Skeletal muscle tissue (tissue), 4 donors: ENCODE results near the gene SLC12A7. TPM values are rescaled to one million over a fixed set of nuclear protein-coding genes. Genes with fewer than 3 reads are reported as not detected.
"Not testable (repeated sequence)": the region's sequence is repeated elsewhere in the genome, so short reads cannot be mapped to it uniquely, and the experiment has no call there.

Source experiments
- H3K27ac ChIP-seq: one replicate; pipeline ENCODE4 v1.7.0; 2013; ENCODE audit warnings: mild to moderate bottlenecking, low read depth, low read length, inconsistent platforms
- H3K27me3 ChIP-seq, 3 donors: one replicate each; pipeline ENCODE4 v1.7.0; 2013; ENCODE audit warnings: low read length in 3 of 3; ENCODE audit not compliant: control insufficient read depth in 3 of 3, insufficient read depth in 3 of 3
- H3K36me3 ChIP-seq, 3 donors: one replicate each; pipeline ENCODE4 v1.7.0; 2013; ENCODE audit warnings: low read length in 3 of 3; ENCODE audit not compliant: control insufficient read depth in 3 of 3, insufficient read depth in 3 of 3
- H3K4me1 ChIP-seq, 3 donors: one replicate each; pipeline ENCODE4 v1.7.0; 2013; ENCODE audit warnings: low read length in 3 of 3, mild to moderate bottlenecking in 3 of 3; ENCODE audit not compliant: control insufficient read depth in 3 of 3, insufficient read depth in 3 of 3
- H3K4me3 ChIP-seq, 3 donors: one replicate each; pipeline ENCODE4 v1.7.0; 2013; ENCODE audit warnings: low read length in 3 of 3
- H3K9ac ChIP-seq, 3 donors: one replicate each; pipeline ENCODE4 v1.7.0; 2013; ENCODE audit warnings: low read length in 3 of 3, mild to moderate bottlenecking in 3 of 3, moderate library complexity in 2 of 3, low read depth in 1 of 3
- H3K9me3 ChIP-seq, 3 donors: one replicate each; pipeline ENCODE4 v1.7.0; 2013; ENCODE audit warnings: low read length in 3 of 3; ENCODE audit not compliant: control insufficient read depth in 3 of 3
- total RNA-seq: library from RNA; depleted of rRNA; stranded (reverse); fragments of >200 nt; gene quantifications from one replicate; pipeline ENCODE4 v1.2.3, GENCODE V29; 2014
- donor health status: Osteomylitis.

Gene SLC12A7
- total RNA-seq, 1 donor from 2014 or later = 5.7 TPM

DNA sequence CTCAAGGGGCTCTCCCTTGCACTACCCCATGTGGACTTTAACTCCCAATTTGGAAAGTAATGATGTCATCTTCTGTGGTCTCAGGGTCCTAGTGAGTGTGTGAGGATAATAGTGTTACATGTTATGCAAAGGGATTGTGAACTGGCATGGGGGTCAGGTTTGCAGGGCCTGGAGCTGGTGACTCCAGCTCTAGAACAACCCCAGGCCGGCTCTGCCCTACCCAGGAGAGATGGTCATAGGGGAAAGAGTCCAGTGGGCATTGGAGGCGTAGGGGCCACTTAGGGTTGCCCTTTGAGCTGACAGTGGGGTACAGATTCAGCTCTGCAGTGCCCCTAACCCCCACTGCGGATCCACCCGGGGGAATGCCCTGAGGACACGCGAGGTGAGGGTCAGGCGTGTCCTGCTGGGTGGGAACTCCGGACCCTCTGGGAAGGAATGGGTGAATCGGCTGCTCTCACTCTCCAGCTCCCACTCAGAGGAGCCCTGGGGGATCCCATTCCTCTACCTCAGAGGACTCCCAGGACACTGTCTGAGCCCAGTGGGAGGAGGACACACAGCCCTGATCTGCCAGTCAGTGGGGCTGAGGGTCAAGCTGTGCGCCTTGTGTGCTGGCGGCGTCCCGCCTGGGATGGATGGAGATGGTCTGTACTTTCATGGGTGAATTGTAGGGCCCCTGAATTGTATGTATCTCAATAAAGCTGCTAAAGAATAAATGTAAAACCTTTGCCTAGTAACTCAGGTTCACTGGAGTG is 105.8 kb downstream of the SLC12A7 start:
- Histone ChIP-seq H3K27ac (no peak overlapping the region), H3K4me3 (no peak overlapping the region), H3K9me3 (no peaks in the 10 kb centered on the region), H3K36me3 (no peaks in the 10 kb centered on the region), H3K4me1 (peaks cover 15 to 26% (median 18%) of the 10 kb centered on the region in 3 donors), H3K9ac (no peak overlapping the region), H3K27me3 (peaks cover 63 to 65% (median 64%) of the 10 kb centered on the region in 3 donors)

DNA sequence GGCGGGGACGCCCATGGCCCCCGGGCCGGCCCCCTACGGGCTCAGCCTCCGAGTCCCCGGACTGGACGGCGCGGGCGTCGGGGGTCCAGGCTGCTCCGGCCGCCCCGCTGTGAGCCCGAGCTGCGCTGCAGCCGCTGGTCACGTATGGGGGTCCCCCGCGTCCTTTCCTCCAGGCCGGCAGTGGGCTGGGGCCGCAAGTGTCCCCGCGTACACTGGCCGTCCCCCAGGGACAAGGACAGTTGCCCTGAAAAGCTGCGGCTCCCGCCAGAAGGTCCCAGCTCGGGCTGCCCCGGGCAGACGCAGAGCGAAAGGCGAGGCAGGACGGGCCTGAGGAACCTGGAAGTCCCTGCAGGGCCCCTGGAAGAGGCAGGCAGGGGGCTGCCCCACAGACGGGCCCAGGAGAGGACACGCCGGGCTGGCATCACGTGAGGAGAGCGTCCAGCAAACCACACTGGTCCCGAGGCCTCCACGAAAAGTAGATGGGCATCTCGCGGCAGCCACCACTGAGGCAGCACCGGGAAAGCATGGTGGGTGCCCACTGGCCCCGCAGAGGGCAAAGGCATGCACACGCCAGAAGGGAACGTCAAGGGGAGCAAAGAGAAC is 106.5 kb downstream of the SLC12A7 start:
- Histone ChIP-seq H3K4me3 (peak overlapping the region in 1 of 3 donors; percentile 41), H3K27me3 (peaks cover 59 to 63% (median 59%) of the 10 kb centered on the region in 3 donors), H3K4me1 (peaks cover 15 to 23% (median 18%) of the 10 kb centered on the region in 3 donors), H3K9ac (peak overlapping the region in 1 of 3 donors; percentile 60), H3K27ac (no peak overlapping the region), H3K9me3 (no peaks in the 10 kb centered on the region), H3K36me3 (no peaks in the 10 kb centered on the region)

DNA sequence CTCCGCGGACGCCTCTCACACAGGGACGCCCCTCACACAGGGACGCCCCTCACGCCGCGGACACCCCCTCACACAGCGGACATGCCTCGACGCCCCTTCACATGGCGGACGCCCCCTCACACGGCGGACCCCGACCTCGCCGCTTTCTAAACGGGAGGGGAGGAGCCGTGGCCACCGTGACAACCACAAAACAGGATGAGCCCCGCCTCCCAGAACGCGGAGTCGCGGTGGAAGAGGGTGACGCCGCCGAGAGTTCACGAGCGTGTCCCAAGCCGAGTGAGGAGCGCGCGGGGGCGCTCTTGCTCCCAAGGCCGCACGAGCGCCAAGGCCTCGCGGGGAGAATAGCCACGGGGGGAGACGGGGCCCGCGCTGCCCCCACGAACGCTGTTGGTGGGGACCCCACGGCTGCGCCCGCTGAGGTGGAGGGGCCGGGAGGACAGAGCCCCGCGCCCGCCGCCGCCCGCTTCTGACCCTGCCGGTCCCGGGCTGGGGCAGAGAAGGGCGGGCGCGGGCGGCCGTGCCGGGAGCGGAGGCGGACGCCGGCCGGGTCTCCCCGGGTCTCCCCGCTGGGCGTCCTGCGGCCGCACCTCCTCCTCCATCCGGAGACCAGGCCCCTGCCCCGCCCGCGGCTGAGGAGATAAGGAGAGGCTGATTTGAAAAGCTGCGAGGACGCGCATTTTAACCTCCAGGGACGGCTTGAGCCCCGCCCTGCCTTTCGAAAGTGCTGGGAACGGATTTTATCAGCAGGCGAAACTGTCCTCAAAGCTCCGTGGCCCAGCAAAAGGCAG is 107.2 kb downstream of the SLC12A7 start:
- Histone ChIP-seq H3K27me3 (peaks cover 52 to 57% (median 56%) of the 10 kb centered on the region in 3 donors), H3K4me1 (peaks cover 12 to 20% (median 15%) of the 10 kb centered on the region in 3 donors), H3K4me3 (peak overlapping the region; percentile 30 to 61 (median 51)), H3K36me3 (no peaks in the 10 kb centered on the region), H3K9me3 (no peaks in the 10 kb centered on the region), H3K9ac (peak overlapping the region in 2 of 3 donors; percentile 50 to 60), H3K27ac (peak overlapping the region; percentile 7)

DNA sequence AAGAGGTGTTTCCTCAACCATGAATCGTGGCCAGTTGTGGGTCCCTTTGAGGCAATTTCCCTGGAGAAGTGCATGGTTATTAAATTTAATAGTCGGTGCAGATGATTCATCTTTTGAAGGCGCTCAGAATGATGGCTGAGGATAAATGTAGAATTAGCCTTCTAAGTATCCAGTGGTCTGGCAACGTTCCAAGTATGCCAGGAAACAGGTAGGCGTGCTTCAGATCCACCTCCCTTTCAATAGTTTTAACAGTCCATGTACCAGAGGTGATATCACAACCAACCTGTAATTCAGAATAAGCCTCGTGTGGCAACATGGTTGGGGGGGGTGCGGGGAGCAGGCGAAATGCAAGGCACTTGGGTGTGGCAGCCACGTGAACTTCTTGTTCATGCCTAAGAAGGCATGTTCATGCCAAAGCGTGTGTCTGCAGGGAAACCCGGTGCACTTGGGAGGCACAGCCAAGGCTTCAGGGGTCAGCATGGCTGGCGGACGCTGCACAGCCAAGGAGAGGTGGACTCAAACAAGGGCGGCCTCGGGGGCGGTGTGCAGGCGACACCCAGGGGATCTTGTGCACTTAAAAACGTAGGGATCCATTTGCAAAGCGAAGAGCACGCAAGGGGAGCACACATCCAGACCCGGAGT is 108.4 kb downstream of the SLC12A7 start:
- no peak overlapping the region for H3K27ac ChIP-seq
- H3K9me3 ChIP-seq = no peaks in the 10 kb centered on the region
- H3K27me3 ChIP-seq = peaks cover 47 to 52% (median 51%) of the 10 kb centered on the region in 3 donors
- H3K4me3 ChIP-seq = peak overlapping the region in 1 of 3 donors; percentile 51
- no peaks in the 10 kb centered on the region for H3K36me3 ChIP-seq
- H3K9ac ChIP-seq = no peak overlapping the region
- peaks cover 10 to 17% (median 15%) of the 10 kb centered on the region in 3 donors for H3K4me1 ChIP-seq

DNA sequence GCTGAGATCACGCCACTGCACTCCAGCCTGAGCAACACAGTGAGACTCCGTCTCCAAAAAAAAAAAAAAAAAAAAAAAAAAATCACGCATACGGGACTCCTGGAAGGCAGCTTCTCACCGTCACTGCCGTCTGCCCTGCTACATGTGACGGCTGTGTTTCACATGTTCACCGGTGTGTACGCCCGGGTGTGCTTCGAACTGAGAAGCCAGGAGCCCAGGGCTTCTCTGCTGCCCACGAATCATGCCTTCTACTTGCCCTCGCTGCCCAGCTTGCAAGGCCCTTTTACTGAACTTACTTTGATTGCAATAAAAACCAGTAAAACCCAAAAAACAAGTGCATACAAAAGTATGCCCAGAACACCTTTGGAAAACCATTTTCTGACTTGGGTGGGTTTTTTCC is 109.0 kb downstream of the SLC12A7 start:
- Histone ChIP-seq H3K36me3 (no peaks in the 10 kb centered on the region), H3K27ac (no peak overlapping the region), H3K27me3 (peaks cover 45 to 48% (median 45%) of the 10 kb centered on the region in 3 donors), H3K9ac (no peak overlapping the region), H3K4me1 (peaks cover 8 to 16% (median 15%) of the 10 kb centered on the region in 3 donors), H3K4me3 (no peak overlapping the region), H3K9me3 (no peaks in the 10 kb centered on the region)

DNA sequence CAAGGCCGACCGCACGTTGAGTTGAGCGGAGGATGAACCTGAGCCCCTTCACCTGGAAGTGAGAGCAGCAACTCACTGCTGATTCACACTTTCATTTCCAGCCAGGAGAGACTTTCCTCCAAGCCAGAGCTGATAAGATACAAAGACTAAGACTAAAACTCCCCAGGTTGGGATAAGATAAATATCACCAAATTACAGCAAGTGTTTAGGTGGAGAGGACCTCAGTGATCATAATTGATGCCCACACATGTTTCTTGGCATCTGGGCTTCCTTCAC is 109.7 kb downstream of the SLC12A7 start:
- peaks cover 40 to 43% (median 41%) of the 10 kb centered on the region in 3 donors for H3K27me3 ChIP-seq

DNA sequence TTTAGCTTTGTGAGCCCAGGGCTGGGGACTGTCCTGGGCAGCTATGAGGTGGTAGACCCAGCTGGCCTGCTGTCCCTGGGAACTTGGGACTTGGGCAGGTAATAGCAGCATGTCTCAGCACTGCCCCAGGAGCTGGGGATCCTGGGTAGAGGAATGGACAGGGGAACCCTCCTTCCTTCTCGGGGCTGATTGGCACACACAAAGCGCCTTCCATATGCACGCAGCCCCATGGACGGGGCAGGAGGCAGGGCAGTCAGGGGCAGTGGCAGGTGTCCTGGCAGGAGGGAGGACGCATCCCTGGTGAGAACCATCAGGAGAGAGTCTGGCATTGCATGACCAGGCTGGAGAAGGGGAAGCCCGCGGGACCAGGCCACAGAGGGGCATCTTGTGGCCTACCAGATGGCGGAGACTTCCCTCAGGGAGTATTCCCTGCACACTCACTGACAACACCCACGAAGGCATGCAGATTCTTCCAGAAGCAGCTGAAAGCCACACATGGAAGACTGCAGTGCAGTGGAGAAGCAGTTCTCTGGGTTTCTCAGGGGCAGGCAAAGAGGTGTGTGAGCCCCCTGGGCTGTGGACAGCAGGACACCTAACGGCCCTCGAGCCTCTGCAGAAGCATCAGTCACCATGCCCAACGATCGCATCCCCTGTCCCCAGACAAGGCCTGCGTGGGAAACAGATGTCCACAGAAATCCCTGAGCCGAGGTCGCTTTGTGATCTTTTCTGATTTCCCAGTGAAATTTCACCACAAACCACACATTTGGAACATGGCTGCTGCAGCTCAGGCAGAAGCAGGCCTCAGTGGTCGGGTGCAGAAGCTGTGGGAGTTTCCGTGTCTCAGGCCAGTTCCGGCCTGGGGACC is 110.2 kb downstream of the SLC12A7 start:
- Histone ChIP-seq H3K9ac (no peak overlapping the region), H3K27me3 (peaks cover 36 to 37% (median 37%) of the 10 kb centered on the region in 3 donors), H3K4me3 (no peak overlapping the region), H3K27ac (no peak overlapping the region), H3K36me3 (no peaks in the 10 kb centered on the region), H3K9me3 (no peaks in the 10 kb centered on the region), H3K4me1 (peaks cover 8 to 15% (median 15%) of the 10 kb centered on the region in 3 donors)

More for the DNA sequence above, 109.7 kb downstream of the SLC12A7 start:
- Histone ChIP-seq H3K27ac (no peak overlapping the region), H3K36me3 (no peaks in the 10 kb centered on the region), H3K9me3 (no peaks in the 10 kb centered on the region), H3K9ac (no peak overlapping the region), H3K4me3 (no peak overlapping the region), H3K4me1 (peaks cover 8 to 15% (median 15%) of the 10 kb centered on the region in 3 donors)

DNA sequence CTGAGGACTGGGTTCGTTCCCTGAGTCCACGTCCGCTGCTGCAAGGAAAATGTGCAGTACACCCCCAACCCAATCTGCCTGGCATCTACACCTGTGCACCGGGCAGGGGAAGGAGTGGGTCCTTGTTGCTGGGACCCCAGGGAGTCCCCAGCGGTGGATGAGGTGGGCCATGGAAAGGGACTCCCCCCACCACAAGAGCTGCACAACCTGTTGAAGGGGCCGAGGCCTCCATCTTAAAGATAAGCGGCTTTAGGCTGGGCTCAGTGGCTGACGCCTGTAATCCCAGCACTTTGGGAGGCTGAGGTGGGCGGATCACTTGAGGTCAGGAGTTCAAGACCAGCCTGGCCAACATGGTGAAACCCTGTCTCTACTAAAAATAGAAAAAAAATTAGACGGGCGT is 111.0 kb downstream of the SLC12A7 start:
- not testable (repeated sequence) for H3K27ac ChIP-seq, H3K36me3 ChIP-seq, H3K4me3 ChIP-seq, H3K9me3 ChIP-seq, H3K9ac ChIP-seq
- Histone ChIP-seq H3K4me1 (peaks cover 8 to 15% (median 15%) of the 10 kb centered on the region in 3 donors), H3K27me3 (peaks cover 29 to 31% (median 30%) of the 10 kb centered on the region in 3 donors)
